Fibroblast of the aortic adventitia (primary cell): ENCODE results near the gene ILKAP. TPM values are rescaled to one million over a fixed set of nuclear protein-coding genes. Genes with fewer than 3 reads are reported as not detected.
A peak's percentile ranks its signal among the peaks of the same experiment; 100 is the strongest.

ENCODE experiments used
- DNase-seq: peaks from one replicate; pipeline ENCODE4 v3.0.0-alpha.2; 2010; ENCODE audit warnings: low read depth
- H3K4me3 ChIP-seq: 2 replicates; pipeline ENCODE4 v1.5.1; 2011; ENCODE audit warnings: low read depth, mild to moderate bottlenecking, control low read depth, low read length, moderate library complexity
- CTCF ChIP-seq: IDR thresholded peaks from 2 replicates; pipeline ENCODE4 v1.5.1; 2011; ENCODE audit warnings: mild to moderate bottlenecking, low read length, control low read depth, inconsistent platforms; ENCODE audit not compliant: insufficient read depth
- total RNA-seq: library from RNA; depleted of rRNA; stranded (reverse); fragments of >200 nt; gene quantifications from 2 replicates; pipeline ENCODE4 v1.2.3, GENCODE V29; 2012; ENCODE audit warnings: low replicate concordance

The ILKAP gene
- total RNA-seq, 1 donor, result 19.0 TPM

- no peak for DNase-seq
- H3K4me3 ChIP-seq, result no peak overlapping the region
- TF ChIP-seq CTCF, result peak; percentile 40
Measured at GRCh38 chr2:238139196-238140039, 64.1 kb downstream of the ILKAP start.

GRCh38 chr2:238138331-238139195, 64.9 kb downstream of the ILKAP start, which contains the start of gene KLHL30:
Gene KLHL30, plus strand, starts transcription at chr2:238138668. Its CDS starts 2,087 bp downstream, at chr2:238140755.
- TF ChIP-seq CTCF, result no peak
- DNase-seq, result no peak
- H3K4me3 ChIP-seq, result no peak within 1 kb of the TSS

- DNase-seq, result no peak
- no peak for TF ChIP-seq CTCF
- no peak overlapping the region for H3K4me3 ChIP-seq
Measured at GRCh38 chr2:238137885-238138284, 65.6 kb downstream of the ILKAP start.

GRCh38 chr2:238136820-238137537, 66.5 kb downstream of the ILKAP start:
- peak; percentile 71 for DNase-seq

GRCh38 chr2:238135601-238136150, 67.8 kb downstream of the ILKAP start:
- no peak for DNase-seq
- no peak for TF ChIP-seq CTCF
- H3K4me3 ChIP-seq, result no peak overlapping the region

More at GRCh38 chr2:238136820-238137537, 66.5 kb downstream of the ILKAP start:
- TF ChIP-seq CTCF, result no peak
- H3K4me3 ChIP-seq, result no peak overlapping the region

GRCh38 chr2:238134393-238134785, 69.1 kb downstream of the ILKAP start:
- no peak overlapping the region for H3K4me3 ChIP-seq
- no peak for TF ChIP-seq CTCF
- no peak for DNase-seq
